Muscle layer of colon (tissue), 2 donors: ENCODE measurements around the gene KIF1B.
"Not testable (repeated sequence)": the region's sequence is repeated elsewhere in the genome, so short reads cannot be mapped to it uniquely, and the experiment has no call there.

Experiments used
- H3K27ac ChIP-seq: one replicate; pipeline ENCODE4 v1.7.0; 2013; ENCODE audit warnings: low read depth, mild to moderate bottlenecking, low read length, moderate library complexity
- H3K27me3 ChIP-seq, 2 donors: one replicate each; pipeline ENCODE4 v1.7.0; 2013; ENCODE audit warnings: low read length in 2 of 2, mild to moderate bottlenecking in 2 of 2; ENCODE audit not compliant: insufficient read depth in 2 of 2, control insufficient read depth in 1 of 2
- H3K36me3 ChIP-seq: one replicate; pipeline ENCODE4 v1.7.0; 2013; ENCODE audit warnings: mild to moderate bottlenecking, low read length; ENCODE audit not compliant: insufficient read depth
- H3K4me1 ChIP-seq: one replicate; pipeline ENCODE4 v1.7.0; 2013; ENCODE audit warnings: mild to moderate bottlenecking, low read length; ENCODE audit not compliant: insufficient read depth
- H3K4me3 ChIP-seq, 2 donors: one replicate each; pipeline ENCODE4 v1.7.0; 2013; ENCODE audit warnings: low read length in 2 of 2, low read depth in 1 of 2, mild to moderate bottlenecking in 1 of 2, moderate library complexity in 1 of 2
- H3K9ac ChIP-seq: one replicate; pipeline ENCODE4 v1.7.0; 2013; ENCODE audit warnings: low read length
- H3K9me3 ChIP-seq: one replicate; pipeline ENCODE4 v1.7.0; 2013; ENCODE audit warnings: mild to moderate bottlenecking, low read length
- donor health status: abdominal sarcoma.
- donor health status: Adenocarcinoma of cecum.

KIF1B gene

GRCh38 chr1:10249808-10250457, 39.6 kb downstream of the KIF1B start:
- H3K4me3 ChIP-seq = no peak overlapping the region
- H3K9me3 ChIP-seq = no peaks in the 10 kb centered on the region
- H3K4me1 ChIP-seq = peaks cover 52% of the 10 kb centered on the region
- no peak overlapping the region for H3K9ac ChIP-seq
- H3K27me3 ChIP-seq = no peaks in the 10 kb centered on the region
- H3K27ac ChIP-seq = no peak overlapping the region
- no peaks in the 10 kb centered on the region for H3K36me3 ChIP-seq

GRCh38 chr1:10250663-10251062, 40.3 kb downstream of the KIF1B start:
- no peaks in the 10 kb centered on the region for H3K9me3 ChIP-seq
- no peak overlapping the region for H3K9ac ChIP-seq
- peaks cover 52% of the 10 kb centered on the region for H3K4me1 ChIP-seq
- H3K27me3 ChIP-seq = no peaks in the 10 kb centered on the region
- no peak overlapping the region for H3K27ac ChIP-seq
- H3K36me3 ChIP-seq = no peaks in the 10 kb centered on the region
- H3K4me3 ChIP-seq = no peak overlapping the region

- H3K27me3 ChIP-seq, H3K36me3 ChIP-seq, H3K9ac ChIP-seq, H3K4me3 ChIP-seq, H3K9me3 ChIP-seq: not testable (repeated sequence)
- Histone ChIP-seq H3K27ac (peak overlapping the region; percentile 4), H3K4me1 (peaks cover 48% of the 10 kb centered on the region)
These were observed 41.1 kb downstream of the KIF1B start for GRCh38 chr1:10251325-10252108.

GRCh38 chr1:10252508-10252907, 42.1 kb downstream of the KIF1B start:
- Histone ChIP-seq H3K4me3 (no peak overlapping the region), H3K27me3 (no peaks in the 10 kb centered on the region), H3K9ac (no peak overlapping the region), H3K36me3 (no peaks in the 10 kb centered on the region), H3K9me3 (no peaks in the 10 kb centered on the region), H3K27ac (no peak overlapping the region), H3K4me1 (peaks cover 48% of the 10 kb centered on the region)

GRCh38 chr1:10253149-10253548, 42.8 kb downstream of the KIF1B start:
- Histone ChIP-seq H3K9me3 (no peaks in the 10 kb centered on the region), H3K9ac (no peak overlapping the region), H3K36me3 (no peaks in the 10 kb centered on the region), H3K4me1 (peaks cover 52% of the 10 kb centered on the region), H3K27ac (peak overlapping the region; percentile 10), H3K27me3 (no peaks in the 10 kb centered on the region), H3K4me3 (no peak overlapping the region)

- Histone ChIP-seq H3K9me3 (no peaks in the 10 kb centered on the region), H3K4me3 (no peak overlapping the region), H3K4me1 (peaks cover 54% of the 10 kb centered on the region), H3K27me3 (no peaks in the 10 kb centered on the region), H3K36me3 (peaks cover 6% of the 10 kb centered on the region), H3K9ac (no peak overlapping the region), H3K27ac (peak overlapping the region; percentile 50)
These were observed 43.4 kb downstream of the KIF1B start for GRCh38 chr1:10253755-10254154.

- no peak overlapping the region for H3K4me3 ChIP-seq
- peaks cover 24% of the 10 kb centered on the region for H3K4me1 ChIP-seq
- H3K36me3 ChIP-seq = peaks cover 6% of the 10 kb centered on the region
- no peak overlapping the region for H3K9ac ChIP-seq
- H3K27ac ChIP-seq = no peak overlapping the region
- no peaks in the 10 kb centered on the region for H3K9me3 ChIP-seq
- no peaks in the 10 kb centered on the region for H3K27me3 ChIP-seq
These were observed 47.5 kb downstream of the KIF1B start for GRCh38 chr1:10257851-10258250.

- peaks cover 12% of the 10 kb centered on the region for H3K36me3 ChIP-seq
- not testable (repeated sequence) for H3K9me3 ChIP-seq
These were observed 49.2 kb downstream of the KIF1B start for GRCh38 chr1:10259547-10259946.

GRCh38 chr1:10263450-10264082, 53.2 kb downstream of the KIF1B start:
- Histone ChIP-seq H3K4me3 (no peak overlapping the region), H3K27ac (no peak overlapping the region), H3K27me3 (no peaks in the 10 kb centered on the region), H3K9me3 (no peaks in the 10 kb centered on the region), H3K36me3 (peaks cover 23% of the 10 kb centered on the region), H3K4me1 (no peaks in the 10 kb centered on the region), H3K9ac (no peak overlapping the region)

More at GRCh38 chr1:10259547-10259946, 49.2 kb downstream of the KIF1B start:
- H3K4me1 ChIP-seq = peaks cover 12% of the 10 kb centered on the region
- not testable (repeated sequence) for H3K27me3 ChIP-seq, H3K27ac ChIP-seq, H3K9ac ChIP-seq, H3K4me3 ChIP-seq

GRCh38 chr1:10265027-10265426, 54.7 kb downstream of the KIF1B start:
- Histone ChIP-seq H3K9me3 (no peaks in the 10 kb centered on the region), H3K9ac (no peak overlapping the region), H3K4me1 (no peaks in the 10 kb centered on the region), H3K27me3 (no peaks in the 10 kb centered on the region), H3K36me3 (peaks cover 22% of the 10 kb centered on the region), H3K4me3 (no peak overlapping the region), H3K27ac (no peak overlapping the region)

- Histone ChIP-seq H3K4me1 (no peaks in the 10 kb centered on the region), H3K9ac (no peak overlapping the region), H3K27me3 (no peaks in the 10 kb centered on the region), H3K4me3 (no peak overlapping the region), H3K27ac (no peak overlapping the region), H3K9me3 (no peaks in the 10 kb centered on the region), H3K36me3 (peaks cover 22% of the 10 kb centered on the region)
These were observed 55.5 kb downstream of the KIF1B start for GRCh38 chr1:10265900-10266299.
